NCI-H2029 treated with DMSO at 0.1 percent for 48 hours (cell line): ENCODE measurements around the gene SIAH2.
A peak's percentile ranks its signal among the peaks of the same experiment; 100 is the strongest.

ENCODE experiments used
- DNase-seq: peaks from one replicate; lab custom pipeline; 2025; lab: John Stamatoyannopoulos, UW

The SIAH2 gene

GRCh38 chr3:150747886-150748683 is 14.9 kb downstream of the SIAH2 start:
- DNase-seq: peak; percentile 15

DNA sequence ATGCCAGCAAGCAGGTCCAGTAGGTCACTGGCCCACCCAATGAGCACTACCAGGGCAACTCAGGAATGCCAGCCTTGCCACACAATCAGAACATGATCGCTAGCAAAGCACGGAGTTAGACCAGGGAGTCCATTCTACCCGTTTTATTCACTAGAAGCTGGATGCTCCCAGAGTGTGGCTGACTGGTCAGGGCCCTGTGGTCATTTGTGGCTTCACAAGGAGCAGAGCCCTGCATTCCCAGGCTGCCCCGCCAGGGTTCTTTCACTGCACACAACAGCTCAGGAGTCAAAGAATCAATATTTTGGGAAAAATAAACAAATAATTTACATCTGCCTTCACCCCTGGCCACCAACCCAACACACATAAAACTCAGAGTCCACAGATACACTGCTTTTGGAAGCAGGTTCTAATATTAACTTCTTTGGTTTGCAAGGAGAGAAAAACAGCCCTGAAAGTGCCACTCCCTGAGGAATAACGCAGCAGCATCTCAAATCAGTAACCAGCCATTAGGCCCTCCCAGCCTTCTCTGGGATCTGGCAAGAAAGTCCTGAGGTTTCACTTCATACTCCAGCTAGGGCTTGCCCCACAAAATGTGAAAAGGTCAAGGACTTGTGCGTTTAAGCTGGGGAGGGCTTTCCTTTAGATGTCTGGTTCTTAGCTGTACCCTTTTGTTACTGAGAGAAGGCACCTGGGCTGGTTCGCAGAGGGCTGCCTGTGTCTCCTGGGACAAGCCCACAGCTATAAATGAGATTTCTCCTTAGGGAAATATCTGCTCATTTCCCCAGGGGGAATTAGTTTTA is 16.0 kb downstream of the SIAH2 start:
- DNase-seq: no peak

DNA sequence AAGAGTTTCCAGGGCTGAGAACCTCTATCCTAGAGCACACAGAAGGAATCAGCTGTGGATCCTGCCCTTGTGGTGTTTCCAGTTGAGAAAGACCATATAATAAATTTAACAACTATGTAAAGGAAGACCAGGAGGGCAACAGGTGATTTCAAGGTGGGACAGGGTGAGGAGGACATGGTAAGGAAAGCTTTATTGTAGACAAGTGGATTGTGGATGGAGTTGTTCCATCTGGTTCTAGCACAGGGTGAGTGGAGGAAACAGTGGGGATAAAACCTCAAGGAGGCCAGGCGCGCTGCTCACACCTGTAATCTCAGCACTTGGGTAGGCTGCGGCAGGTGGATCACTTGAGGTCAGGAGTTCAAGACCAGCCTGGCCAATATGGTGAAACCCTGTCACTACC is 17.1 kb downstream of the SIAH2 start:
- no peak for DNase-seq

DNA sequence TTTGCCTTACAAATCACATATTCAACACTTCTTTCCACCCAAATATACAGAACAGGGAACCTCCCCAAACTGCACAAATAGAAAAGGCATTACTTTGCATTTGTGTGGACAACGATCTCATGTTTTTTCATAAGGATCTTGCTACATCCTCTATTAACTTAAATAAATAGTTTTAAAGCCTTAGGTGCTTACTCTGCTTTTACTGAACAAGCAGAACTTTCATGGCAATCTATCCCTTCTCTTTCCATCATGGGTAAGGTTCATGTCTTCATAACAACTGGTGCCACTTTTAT is 18.1 kb downstream of the SIAH2 start:
- DNase-seq: no peak

- no peak for DNase-seq
These were observed 18.7 kb downstream of the SIAH2 start for GRCh38 chr3:150744041-150744918.

DNA sequence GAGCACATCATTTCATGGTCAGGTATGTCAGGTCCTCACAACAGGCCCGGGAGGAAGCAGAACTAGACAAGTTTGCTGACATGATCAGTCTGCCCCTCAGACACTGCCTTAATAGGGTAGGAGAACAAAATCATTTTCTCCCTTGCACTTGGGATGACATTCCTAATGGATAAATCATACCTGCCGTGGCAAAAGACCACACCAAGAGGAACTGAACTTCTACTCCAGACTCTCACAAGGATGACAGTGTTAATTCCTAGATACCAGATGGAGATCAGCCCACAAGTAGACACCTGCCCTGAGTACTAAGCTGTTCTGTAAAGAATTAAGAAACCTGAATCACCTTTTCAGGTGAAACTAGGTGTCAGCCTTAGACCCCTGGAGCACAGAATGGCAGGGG is 19.5 kb downstream of the SIAH2 start:
- no peak for DNase-seq

- no peak for DNase-seq
These were observed 20.3 kb downstream of the SIAH2 start for GRCh38 chr3:150742679-150743078.

DNA sequence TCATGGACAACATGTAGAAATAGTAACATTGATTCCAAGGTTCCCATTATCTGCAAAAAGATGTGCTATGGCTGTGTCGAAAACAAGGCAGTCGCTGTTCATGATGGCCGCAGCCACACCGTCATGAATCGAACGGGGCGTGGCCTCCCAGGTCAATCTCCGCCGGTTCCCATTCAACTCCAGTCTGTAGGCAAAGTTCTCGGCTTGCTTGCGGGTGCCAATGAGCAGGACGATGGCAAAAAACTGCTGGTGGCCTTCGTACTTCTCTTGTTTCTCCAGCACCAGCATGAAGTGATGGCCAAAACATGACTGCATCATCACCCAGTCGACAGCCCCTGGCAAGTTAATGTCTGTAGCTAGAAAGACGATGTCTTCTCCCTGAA is 20.8 kb downstream of the SIAH2 start:
- no peak for DNase-seq

DNA sequence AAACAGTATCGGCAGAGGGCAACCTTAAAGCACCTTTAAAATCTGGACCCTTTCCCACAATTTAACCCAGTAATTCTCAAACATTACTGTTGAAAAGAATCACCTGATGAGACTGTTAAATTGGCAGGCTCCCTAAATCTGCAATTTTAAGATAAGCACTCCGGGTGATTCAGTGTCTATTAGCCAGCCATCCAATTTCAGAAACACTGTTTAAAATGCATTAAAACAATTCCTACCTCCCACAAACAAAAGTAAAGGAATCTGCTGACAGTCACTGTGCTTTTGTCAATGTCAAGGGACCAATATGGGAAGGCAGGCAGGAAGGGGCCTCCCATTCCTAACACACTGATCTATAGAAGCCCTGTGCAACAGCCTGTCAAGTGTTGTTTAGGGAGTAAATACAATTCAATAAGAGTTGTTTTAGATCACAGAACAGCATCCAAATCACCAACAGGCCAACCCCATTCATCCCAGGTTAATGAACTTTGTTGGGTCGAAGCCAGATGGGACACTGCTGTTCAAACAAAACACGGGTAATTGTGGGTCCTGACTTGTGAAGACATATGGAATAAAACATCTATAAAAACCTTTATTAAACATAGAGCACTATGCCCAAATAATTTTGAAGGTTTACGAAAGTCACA is 21.4 kb downstream of the SIAH2 start:
- DNase-seq: no peak

- no peak for DNase-seq
These were observed 22.1 kb downstream of the SIAH2 start for GRCh38 chr3:150740733-150741496.

DNA sequence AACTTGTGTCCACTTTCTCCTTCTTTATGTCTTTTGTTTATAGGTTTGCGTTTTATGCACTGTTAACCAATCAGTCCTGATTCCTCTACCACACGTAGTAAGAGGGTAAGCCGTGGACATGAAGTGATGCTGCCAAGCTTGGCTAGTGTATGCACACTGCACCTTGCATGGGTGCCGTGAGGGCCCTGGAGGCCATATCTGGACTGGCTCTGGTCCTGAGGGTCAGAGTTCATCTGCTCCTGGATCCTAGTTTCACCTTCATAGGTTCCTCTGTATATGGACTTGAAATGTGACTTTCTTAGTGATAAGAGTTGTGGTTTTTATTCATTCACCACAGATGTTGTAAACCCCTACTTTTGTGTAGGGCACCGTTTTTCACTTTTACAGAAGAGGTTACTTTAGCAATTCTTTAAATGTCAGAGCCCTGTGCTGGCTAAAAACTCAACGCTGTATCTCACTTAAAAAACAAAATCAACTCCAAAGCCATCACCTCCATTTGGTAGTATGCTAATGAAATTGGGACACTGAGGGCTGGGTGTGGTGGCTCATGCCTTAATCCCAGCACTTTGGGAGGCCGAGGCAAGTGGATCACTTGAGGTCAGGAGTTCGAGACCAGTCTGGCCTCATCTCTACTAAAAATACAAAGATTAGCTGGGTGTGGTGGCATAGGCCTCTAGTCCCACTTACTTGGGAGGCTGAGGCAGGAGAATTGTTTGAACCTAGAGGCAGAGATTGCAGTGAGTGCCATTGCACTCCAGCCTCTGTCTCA is 22.9 kb downstream of the SIAH2 start:
- no peak for DNase-seq

DNA sequence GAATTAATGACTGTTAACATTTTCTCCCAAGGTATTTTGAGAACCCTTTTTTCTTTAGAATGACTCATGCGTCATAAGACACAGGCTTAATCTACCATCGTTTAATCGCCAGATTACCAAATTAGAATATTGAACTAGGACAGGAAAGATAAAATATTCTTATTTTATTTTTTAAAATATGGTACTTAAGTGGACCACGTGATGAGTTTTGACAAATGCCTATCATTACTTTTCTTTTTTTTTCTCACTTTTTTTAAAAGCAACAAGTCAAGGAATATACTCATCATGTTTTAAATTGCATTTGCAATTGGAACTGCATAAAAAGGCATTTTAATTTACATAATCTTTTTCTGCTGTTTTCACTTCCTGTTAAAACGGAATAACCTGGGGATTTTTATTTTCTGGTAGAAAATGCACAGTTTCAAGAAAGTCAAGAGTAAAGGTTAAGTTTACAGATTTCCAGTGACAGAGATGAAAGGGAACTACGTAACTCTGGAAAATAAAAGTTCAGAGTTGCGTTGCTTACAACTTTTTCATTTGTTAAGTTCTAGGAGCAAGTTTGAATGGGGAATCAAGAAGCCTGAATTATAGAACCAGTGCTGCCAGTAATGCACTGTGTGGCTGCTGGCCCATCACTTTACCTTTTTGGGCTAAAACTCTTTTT is 23.6 kb downstream of the SIAH2 start:
- no peak for DNase-seq

GRCh38 chr3:150738688-150739087 is 24.3 kb downstream of the SIAH2 start:
- no peak for DNase-seq

GRCh38 chr3:150737874-150738679 is 24.9 kb downstream of the SIAH2 start:
- no peak for DNase-seq

GRCh38 chr3:150736903-150737832 is 25.8 kb downstream of the SIAH2 start:
- no peak for DNase-seq

GRCh38 chr3:150736316-150736719 is 26.7 kb downstream of the SIAH2 start:
- no peak for DNase-seq

DNA sequence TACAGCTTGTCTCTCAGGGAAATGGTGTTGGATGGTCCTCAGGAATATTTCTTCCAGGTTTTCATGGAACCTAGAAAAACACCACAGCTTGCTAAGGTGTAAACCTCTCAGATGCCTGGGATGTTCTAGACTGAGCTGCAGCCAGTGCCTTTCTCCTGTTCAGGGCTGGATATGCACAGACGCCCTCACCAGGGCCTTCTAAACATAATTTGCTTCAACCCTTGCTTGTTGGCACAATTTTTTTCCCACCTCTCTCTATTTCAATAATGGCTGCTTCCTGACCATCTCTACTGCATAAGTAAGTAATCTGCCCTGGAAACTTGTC is 28.2 kb downstream of the SIAH2 start:
- no peak for DNase-seq
